GM18526 (cell line): ENCODE data around the gene DYSF.

Source experiments
- POLR2A ChIP-seq: IDR thresholded peaks from 3 replicates; pipeline ENCODE4 v1.6.1; 2011; ENCODE audit not compliant: insufficient read length; ENCODE audit errors: extremely low read depth

The DYSF gene

DNA sequence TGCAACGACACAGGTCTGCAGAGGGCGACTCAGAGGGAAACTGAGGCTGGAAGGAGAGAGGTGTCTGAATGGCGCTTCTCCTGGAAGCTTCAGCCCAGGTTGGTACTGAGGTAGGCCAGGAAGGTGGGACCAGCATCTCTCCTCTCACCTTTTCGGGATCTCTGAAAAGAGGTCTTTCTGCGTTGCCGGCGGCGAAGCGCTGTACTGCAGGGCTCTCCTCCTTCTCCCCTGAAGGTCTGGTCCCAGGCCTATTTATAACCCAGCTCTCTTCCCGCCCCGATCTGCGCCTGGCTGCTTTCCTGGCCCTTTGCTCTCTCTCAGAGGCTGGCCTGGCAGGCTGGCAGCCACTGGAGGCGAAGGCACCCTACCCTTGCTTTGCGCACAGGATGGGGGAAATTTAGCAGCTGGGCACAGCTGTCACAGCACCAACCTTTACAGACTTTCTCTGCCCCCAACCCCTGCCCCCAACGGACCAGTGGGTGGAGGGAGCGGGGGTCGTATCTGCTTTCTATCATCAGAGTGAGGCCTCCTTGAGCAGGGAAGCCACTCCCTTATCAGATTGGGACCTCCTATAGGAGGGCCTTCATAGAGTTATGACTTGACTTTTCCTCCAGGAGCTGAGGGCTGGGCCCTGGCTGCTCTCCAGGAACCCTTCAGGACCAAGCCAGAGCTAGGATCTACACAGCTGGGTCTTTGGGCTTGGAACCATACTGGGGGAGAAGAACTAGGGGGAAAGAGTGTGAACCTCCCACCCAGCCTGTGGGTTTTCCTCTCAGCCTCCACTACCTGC, 1.1 kb downstream of the DYSF start:
- no peak for TF ChIP-seq POLR2A

- TF ChIP-seq POLR2A: no peak
These were observed 1.8 kb downstream of the DYSF start for GRCh38 chr2:71455011-71455740.

GRCh38 chr2:71455741-71456569, 2.6 kb downstream of the DYSF start:
- no peak for TF ChIP-seq POLR2A

DNA sequence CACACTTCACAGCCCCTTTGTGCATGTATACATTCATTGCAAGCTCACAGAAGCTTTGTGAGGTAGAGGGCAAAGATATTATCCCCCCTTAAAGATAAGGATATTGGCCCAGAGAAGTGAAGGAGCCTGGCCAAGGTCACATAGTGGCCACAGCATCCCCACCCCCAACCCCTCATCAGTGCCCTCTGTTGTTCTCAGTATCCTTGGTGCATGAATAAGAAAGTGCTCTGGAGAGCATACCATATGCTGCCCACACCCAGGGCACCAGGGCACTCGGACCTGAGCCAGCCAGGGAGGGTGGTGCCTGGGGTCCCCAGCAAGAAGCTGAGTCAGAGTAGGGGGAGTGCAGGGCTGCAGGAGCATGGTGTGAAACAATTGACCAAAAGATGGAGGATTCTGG, 3.3 kb downstream of the DYSF start:
- no peak for TF ChIP-seq POLR2A

GRCh38 chr2:71457123-71457915, 4.0 kb downstream of the DYSF start:
- no peak for TF ChIP-seq POLR2A

- no peak for TF ChIP-seq POLR2A
These were observed 4.6 kb downstream of the DYSF start for GRCh38 chr2:71457923-71458322.

DNA sequence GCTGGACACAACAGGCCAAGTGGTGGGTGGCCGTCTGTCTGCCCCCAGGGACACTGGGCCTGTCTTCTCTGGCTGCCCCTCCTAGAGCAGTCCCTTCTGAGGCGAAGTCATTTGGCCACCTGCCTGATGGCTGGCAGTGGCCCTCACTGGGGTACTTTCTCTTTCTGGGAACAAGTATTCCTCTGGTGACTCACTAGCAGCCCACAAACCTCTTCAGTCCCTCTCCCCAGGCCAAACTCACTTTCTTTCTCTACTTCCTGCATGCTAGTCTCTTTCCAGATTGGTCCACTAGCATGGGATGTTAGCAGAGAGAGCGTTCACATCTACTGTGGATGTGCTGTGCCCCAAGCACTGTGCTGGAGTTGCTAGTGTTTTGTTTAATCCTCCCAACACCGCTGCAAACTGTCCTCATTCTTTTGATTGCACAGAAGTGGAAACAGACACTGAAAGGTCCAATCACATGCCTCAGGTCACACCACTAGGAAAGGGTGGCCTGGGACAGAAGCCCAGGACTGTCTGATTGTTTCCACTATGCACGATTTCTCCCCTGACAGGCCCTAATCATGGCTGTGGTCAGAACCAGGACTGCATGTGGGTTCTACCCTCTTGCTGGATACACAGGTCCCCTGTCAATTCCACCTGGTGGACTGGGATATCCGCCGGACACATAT, 5.2 kb downstream of the DYSF start:
- no peak for TF ChIP-seq POLR2A

- no peak for TF ChIP-seq POLR2A
These were observed 5.7 kb downstream of the DYSF start for GRCh38 chr2:71459084-71459431.

DNA sequence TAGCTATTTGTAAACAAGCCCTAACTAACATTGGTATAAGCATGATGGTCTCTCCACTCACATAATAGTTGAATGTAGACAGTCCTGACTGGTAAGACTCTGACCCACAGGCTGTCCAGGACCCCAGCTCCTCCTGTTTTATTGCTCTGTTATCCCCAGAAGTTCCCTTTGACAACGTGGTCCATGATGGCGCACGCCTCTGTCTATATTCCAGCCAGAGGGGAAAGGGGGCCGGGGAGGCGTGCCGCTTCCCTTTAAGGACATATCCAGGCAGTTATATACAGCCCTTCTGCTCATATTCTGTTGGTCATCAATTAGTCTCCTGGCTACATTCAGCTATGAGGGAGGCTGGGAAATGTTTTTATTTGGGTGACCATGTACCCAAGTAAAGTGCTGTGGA, 6.7 kb downstream of the DYSF start:
- no peak for TF ChIP-seq POLR2A

DNA sequence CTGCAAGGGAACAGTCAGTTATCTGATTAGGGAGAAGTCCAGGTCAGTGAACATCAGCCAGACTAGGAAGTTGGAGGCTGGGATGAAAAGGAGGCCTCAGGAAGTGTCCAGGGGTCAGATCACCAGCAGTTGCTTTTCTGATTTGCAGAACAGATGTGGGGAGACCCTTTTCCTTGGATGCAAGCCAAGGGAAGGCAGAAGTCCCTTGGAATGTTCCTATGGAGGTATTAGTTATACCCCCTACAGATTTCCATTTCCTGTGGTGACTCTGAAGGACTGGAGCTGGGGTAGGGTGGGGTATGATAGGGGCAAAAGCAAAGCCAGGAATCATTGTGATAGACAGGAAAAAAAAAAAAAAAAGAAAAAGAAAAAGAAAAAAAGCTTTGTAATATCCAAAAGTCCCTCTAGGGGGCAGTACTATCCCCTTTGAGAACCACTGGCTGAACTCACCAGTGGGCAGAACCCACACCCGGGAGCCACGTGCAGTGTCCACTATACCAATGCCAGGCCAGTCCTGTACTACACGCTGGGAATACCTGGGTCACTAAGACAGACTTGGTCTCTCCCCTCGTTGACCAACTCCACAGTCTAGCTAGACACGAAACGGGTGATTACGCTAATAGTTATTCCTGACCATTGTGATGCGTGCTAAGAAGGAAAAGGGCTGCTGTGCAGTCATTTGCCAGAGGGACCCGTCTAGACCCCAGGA, 7.4 kb downstream of the DYSF start:
- TF ChIP-seq POLR2A: no peak

DNA sequence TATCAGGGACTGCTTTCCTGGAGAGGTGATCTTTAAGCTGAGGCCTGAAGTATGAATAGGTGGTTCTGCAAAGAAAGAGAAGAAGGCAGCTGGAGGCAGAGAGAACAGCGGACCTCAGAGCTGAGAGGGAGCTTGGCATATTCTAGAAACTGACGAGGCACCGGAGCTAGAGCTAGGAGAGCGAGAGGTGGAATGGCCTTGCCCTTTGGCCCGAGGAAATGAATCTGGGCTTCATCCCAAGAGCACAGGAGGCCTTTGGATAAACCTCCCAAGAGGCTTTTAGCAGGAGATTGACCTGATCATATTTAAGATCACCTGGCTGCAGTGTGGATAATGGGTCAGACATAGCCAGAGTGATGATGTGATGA, 7.9 kb downstream of the DYSF start:
- no peak for TF ChIP-seq POLR2A

GRCh38 chr2:71462056-71462605, 8.8 kb downstream of the DYSF start:
- no peak for TF ChIP-seq POLR2A

GRCh38 chr2:71462641-71463341, 9.4 kb downstream of the DYSF start:
- TF ChIP-seq POLR2A: no peak
